Measurements from ENCODE around the gene NPHP1. TPM values are rescaled to one million over a fixed set of nuclear protein-coding genes. Genes with fewer than 3 reads are reported as not detected.
"Not testable (repeated sequence)": the region's sequence is repeated elsewhere in the genome, so short reads cannot be mapped to it uniquely, and the experiment has no call there.

Gene NPHP1
- total and polyA plus RNA-seq, 7 donors: 2.4 to 17.7 (median 10.3) TPM

- Histone ChIP-seq H3K9me3 (no peaks in the 10 kb centered on the region), H3K36me3 (ENCODE audit: insufficient read depth in 1 of 2, low read depth in 1 of 2) (no peaks in the 10 kb centered on the region), H3K4me3 (no peak overlapping the region), H3K4me1 (peaks cover 7% of the 10 kb centered on the region), H3K27me3 (ENCODE audit: insufficient read depth in 3 of 3, low read length in 2 of 3) (no peaks in the 10 kb centered on the region), H3K27ac (no peak overlapping the region)
- intact Hi-C loops (cut with DNase I): no loop called here
- 86 to 88% (median 87%) methylated on average over 10 of the region's 10 CpGs for WGBS, 3 donors
- DNase-seq (no peak), ATAC-seq (no peak)
- TF ChIP-seq CTCF (IDR thresholded peaks at IDR 0.05): no peak
Measured at GRCh38 chr2:110104025-110104771, 100.6 kb downstream of the NPHP1 start.

GRCh38 chr2:110103061-110103961 lies 101.5 kb downstream of the NPHP1 start:
- Histone ChIP-seq H3K27ac (no peak overlapping the region), H3K9me3 (no peaks in the 10 kb centered on the region)

GRCh38 chr2:110101901-110102803 lies 102.7 kb downstream of the NPHP1 start:
- H3K27ac ChIP-seq: peak overlapping the region; percentile 65
- no peaks in the 10 kb centered on the region for H3K27me3 ChIP-seq (ENCODE audit: insufficient read depth in 3 of 3, low read length in 2 of 3)
- no peak overlapping the region for H3K4me3 ChIP-seq
- TF ChIP-seq CTCF (IDR thresholded peaks at IDR 0.05): no peak
- DNase-seq (no peak), ATAC-seq (no peak)
- H3K4me1 ChIP-seq: peaks cover 7% of the 10 kb centered on the region
- 56 to 65% (median 62%) methylated on average over 9 of the region's 9 CpGs for WGBS, 3 donors
- H3K9me3 ChIP-seq: no peaks in the 10 kb centered on the region
- no peaks in the 10 kb centered on the region for H3K36me3 ChIP-seq (ENCODE audit: insufficient read depth in 1 of 2, low read depth in 1 of 2)
- intact Hi-C loops (cut with DNase I): no loop called here

More at GRCh38 chr2:110103061-110103961, 101.5 kb downstream of the NPHP1 start:
- no peak for TF ChIP-seq CTCF (IDR thresholded peaks at IDR 0.05)
- ATAC-seq (no peak), DNase-seq (no peak)
- H3K36me3 ChIP-seq (ENCODE audit: insufficient read depth in 1 of 2, low read depth in 1 of 2): no peaks in the 10 kb centered on the region
- intact Hi-C loops (cut with DNase I): no loop called here
- H3K4me3 ChIP-seq: no peak overlapping the region
- H3K4me1 ChIP-seq: peaks cover 7% of the 10 kb centered on the region
- WGBS, 3 donors: 81 to 83% (median 82%) methylated on average over 19 to 20 of the region's 20 CpGs
- no peaks in the 10 kb centered on the region for H3K27me3 ChIP-seq (ENCODE audit: insufficient read depth in 3 of 3, low read length in 2 of 3)

GRCh38 chr2:110101280-110101844 lies 103.5 kb downstream of the NPHP1 start:
- no peak for TF ChIP-seq CTCF (IDR thresholded peaks at IDR 0.05)
- 6% methylated on average over 11 of the region's 11 CpGs for WGBS, 3 donors
- Histone ChIP-seq H3K27ac (peak overlapping the region; percentile 65), H3K4me3 (no peak overlapping the region), H3K4me1 (peaks cover 7% of the 10 kb centered on the region), H3K9me3 (no peaks in the 10 kb centered on the region), H3K27me3 (ENCODE audit: insufficient read depth in 3 of 3, low read length in 2 of 3) (no peaks in the 10 kb centered on the region), H3K36me3 (ENCODE audit: insufficient read depth in 1 of 2, low read depth in 1 of 2) (no peaks in the 10 kb centered on the region)
- DNase-seq (peak; percentile 96), ATAC-seq (peak; percentile 77 to 90 (median 88))
- intact Hi-C loops (cut with DNase I): no loop called here

GRCh38 chr2:110100880-110101279 lies 103.9 kb downstream of the NPHP1 start:
- H3K36me3 ChIP-seq (ENCODE audit: insufficient read depth in 1 of 2, low read depth in 1 of 2); H3K9me3 ChIP-seq; H3K27me3 ChIP-seq (ENCODE audit: insufficient read depth in 3 of 3, low read length in 2 of 3); H3K4me1 ChIP-seq; intact Hi-C loops (cut with DNase I); H3K4me3 ChIP-seq: not testable (repeated sequence)
- H3K27ac ChIP-seq: peak overlapping the region; percentile 61
- peak in 1 of 4 donors; percentile 14 for ATAC-seq
- 61 to 72% (median 62%) methylated on average over 4 of the region's 4 CpGs for WGBS, 3 donors
- peak in 1 of 2 donors; percentile 16 for DNase-seq
